GM19238 (cell line): ENCODE data around the gene SORCS3.

ENCODE experiments used
- DNase-seq: peaks from one replicate; pipeline ENCODE4 v3.0.0; 2011; ENCODE audit warnings: low spot score; ENCODE audit not compliant: insufficient read length

The SORCS3 gene

GRCh38 chr10:104834580-104834979, 193.5 kb downstream of the SORCS3 start:
- no peak for DNase-seq

DNA sequence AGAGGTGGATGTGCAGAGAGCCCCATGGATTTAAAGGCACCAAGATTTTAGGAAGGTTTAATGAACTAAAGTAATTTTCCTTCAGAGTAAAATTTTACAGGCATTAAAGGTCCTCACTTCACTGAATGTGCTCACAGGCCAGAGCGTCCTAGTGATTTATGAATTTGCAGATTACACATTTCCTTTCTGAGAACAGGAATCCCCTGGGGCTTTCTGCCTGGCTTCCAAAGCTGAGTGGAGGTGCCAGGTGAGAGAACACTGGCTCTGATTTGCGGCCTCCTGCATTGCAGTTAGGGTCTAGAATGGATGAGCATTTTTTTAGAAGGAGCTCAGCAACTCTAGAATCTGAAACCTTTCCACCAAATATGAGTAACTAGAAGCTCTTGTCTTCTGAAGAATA, 194.3 kb downstream of the SORCS3 start:
- DNase-seq = no peak

GRCh38 chr10:104842704-104843103, 201.6 kb downstream of the SORCS3 start:
- no peak for DNase-seq

DNA sequence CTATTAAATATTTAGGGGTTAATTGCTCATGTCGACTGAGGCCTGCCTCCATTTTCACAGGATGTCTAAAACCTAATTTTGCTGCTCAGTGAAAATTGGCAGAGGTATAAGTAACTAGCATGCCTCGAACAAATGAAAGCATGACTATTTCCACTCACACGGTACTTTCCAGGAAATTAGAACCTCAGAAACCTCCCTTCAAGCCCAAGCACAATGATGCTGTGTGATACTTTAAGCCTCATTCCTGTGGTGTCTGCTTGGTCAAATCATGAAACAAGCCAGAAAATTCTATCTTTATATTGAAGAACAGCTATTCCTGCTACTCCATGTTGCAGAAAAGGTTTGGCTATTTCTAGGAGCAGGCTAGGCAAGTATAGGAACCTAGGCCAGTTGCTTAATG, 203.0 kb downstream of the SORCS3 start:
- DNase-seq = no peak

- DNase-seq = no peak
Observed at GRCh38 chr10:104850023-104850422, 208.9 kb downstream of the SORCS3 start.

DNA sequence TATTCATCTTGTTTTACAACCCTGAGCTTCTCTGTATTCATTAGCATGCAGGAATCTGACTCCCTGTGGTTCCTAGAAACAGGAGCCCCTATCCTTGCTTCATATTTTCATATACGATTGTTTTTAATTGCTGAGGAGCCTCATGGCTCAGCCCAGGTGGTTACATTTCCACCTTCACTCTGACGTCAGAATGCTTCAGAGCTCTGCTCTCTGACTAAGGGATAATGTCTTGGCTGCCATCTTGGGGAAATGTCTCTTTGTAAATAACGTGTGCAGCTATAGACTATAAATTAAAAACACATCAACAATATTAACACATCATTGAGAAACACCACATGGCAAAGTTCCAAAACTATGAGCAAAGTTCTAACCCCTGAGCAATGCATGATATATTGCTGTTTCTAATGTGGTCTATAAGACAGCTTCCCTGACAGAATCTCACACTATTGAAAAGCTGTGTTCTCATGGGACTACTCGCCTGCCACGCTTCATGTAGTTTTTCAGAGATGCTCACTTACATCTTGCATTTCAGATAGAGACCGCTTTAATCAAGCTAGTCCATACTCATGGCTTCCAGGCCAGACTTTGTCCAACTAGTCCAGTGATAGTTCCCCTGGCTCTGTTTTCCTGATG, 227.0 kb downstream of the SORCS3 start:
- no peak for DNase-seq

DNA sequence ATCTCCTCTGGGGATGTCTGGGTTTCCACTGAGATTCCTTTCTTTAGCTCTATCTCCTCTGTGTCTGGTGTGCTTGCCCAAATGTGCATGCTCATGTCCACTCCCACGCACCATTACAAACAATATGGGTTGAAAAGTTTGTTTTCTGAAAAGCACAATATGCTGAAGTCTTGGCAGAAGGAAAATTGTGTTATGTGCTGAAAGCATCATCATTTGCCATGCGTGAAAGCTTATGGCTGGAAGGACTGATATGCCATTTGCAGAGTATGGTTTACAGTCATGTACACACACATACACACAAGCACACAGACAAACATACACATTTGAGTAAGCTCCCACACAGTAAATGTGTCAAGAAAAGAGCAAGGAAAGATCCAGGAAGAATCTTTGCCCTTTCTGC, 231.6 kb downstream of the SORCS3 start:
- DNase-seq = no peak

DNA sequence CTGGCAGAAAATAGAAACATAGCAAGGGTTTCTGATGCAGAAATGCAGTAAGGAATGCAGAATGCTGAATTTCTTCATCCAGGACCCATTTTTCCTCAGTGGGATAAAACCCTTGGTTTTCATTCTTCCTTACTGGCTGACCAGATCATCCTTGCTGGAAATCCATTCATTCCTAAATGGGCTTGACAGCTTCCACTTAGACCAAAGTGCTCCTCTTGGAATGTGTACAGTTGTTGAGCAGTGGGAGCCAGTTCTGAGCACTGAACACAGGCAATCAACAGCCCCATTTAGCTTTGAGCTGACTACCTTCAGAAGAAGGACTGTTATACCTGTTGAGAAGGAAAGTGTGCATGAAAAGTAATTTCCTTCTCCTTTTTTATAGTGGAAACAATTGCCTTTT, 232.1 kb downstream of the SORCS3 start:
- no peak for DNase-seq

DNA sequence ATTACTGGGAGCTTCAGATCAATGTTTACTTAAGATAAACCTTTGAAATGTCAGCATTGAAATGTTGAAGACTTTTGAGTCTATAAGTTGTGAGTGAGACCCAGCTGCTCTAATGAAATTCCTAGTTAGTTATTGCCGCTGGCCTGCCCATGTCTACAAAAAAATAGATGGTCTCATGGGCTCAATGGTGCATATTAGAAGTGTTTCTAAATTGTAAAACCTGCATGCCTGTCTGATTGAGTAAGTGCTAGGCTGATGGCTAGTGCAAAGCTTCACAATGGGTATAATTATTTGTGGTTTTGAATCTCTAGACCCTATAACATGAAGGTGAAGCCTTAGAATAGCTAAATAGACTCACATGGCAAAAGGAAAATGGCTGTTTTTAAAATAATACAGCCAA, 234.5 kb downstream of the SORCS3 start:
- DNase-seq = no peak

DNA sequence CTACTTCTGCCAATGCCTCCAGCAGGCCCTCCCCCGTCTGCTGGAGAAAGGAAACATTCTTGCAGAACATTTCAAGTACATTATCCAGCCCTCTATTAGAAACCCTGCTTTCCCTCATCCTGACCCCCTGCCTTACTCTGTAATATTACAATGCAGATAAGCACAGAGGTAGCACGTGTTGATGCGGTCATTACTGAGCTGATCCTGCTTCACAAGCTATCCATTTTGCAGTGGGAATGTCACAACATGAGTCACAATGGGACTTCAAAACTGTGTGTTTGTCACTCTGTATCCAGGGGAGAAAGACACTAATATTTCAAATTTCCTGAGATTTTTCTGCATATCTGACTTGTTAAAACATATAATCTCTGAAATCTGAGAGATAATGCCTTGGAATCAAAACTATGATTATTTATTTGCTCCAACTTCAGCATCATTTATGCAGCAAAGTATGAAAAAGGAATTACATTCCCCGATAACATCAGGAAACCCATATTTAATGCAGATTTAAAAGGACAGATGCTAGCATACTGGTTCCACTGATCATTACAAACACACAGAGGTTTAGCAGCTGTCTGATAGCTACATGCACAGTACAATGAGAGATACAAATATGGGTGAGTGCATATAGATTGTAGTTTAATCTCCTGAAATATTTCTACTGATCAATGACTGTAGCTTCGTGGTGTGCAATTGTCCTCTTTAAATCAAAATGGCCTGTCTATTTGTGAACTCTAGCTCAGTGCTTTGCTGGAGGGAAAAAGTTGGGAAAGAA, 239.7 kb downstream of the SORCS3 start:
- DNase-seq = no peak

GRCh38 chr10:104881740-104882139, 240.7 kb downstream of the SORCS3 start:
- DNase-seq = no peak

- DNase-seq = no peak
Observed at GRCh38 chr10:104892879-104893617, 252.0 kb downstream of the SORCS3 start.

DNA sequence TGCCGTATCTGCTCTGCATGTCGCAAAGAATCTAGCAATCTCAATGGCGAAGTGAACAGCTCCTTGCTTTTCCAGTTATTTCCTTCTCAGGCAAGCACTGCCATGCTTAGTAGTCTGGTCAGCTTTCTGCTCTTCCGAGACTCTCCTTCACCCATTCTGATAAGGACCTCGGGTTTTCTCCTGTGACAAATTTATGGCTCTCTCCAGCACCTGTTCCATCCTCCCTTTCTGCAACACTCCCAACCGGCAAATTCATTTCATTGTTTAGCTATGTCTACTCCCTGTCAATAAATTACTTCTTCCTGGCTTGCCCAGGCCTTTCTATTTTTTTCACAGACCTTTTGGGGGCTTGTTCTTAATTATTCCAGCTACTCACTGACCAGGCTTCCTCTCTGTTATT, 252.6 kb downstream of the SORCS3 start:
- no peak for DNase-seq

GRCh38 chr10:104894681-104895080, 253.6 kb downstream of the SORCS3 start:
- DNase-seq = no peak

- no peak for DNase-seq
Observed at GRCh38 chr10:104895541-104895940, 254.5 kb downstream of the SORCS3 start.

GRCh38 chr10:104895981-104896380, 254.9 kb downstream of the SORCS3 start:
- no peak for DNase-seq

- no peak for DNase-seq
Observed at GRCh38 chr10:104897696-104898095, 256.6 kb downstream of the SORCS3 start.

DNA sequence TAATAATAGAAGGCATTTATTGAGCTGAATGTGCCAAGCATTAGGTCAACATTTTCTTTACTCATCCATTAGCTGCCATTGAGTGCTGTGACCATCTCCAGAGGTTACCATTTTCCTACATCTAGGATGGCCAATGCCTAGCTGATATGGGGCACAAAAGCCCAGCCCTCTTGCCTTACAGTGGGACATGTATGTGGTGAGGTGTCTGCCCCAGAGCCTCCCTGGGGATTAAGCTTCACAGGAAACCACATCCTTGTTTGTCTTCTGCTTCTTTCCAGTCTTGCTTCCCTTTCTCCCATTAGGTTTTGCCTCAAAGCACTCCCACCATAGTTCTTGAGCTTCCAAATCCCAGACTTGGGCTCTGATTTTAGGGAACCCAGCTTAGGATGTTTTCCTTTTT, 258.7 kb downstream of the SORCS3 start:
- DNase-seq = no peak

DNA sequence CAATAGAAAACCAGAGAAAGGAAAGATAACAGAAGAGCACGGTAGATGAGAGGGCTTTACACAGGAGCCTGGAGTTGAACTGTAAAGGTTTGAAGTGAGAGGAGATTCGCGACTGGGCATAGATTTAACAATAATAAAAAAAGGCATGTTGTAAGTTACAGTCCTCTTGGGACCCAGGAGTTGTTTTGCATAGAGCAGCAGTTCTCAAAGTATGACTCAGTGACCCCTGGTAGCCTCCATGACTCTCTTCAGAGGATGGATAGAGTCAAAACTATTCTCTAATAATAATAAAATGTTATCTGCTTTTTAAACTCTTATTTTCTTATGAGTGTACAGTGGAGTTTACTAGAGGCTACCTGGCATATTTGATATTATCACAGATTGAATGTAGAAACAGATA, 262.3 kb downstream of the SORCS3 start:
- no peak for DNase-seq

DNA sequence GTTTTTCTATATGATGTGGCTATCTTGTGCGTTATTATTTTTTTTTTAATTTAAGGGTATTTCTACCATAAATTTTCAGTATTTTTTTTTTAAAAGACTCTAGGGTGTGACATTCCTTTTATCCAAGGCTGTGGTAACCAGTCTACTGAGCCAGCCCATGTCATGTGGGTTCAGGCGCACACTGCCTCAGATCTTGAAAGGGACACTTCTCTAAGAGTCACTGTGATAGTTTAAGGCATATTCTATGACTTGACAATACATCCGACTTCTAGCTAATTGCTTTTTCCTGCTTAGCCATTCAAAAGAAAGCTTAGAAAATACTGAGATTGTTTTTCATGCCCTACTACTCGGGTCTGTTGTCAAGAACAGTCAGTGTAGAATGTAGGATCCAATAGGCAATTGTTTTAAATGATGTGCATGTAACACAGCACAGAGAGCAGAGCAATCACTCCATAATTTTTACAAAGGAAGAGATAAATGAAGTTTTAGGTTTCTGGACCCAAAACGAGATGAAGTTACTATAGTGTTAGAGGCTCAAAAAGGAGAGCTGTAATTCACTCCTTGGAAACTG, 263.7 kb downstream of the SORCS3 start:
- DNase-seq = no peak

- DNase-seq = no peak
Observed at GRCh38 chr10:104906112-104906511, 265.0 kb downstream of the SORCS3 start.

DNA sequence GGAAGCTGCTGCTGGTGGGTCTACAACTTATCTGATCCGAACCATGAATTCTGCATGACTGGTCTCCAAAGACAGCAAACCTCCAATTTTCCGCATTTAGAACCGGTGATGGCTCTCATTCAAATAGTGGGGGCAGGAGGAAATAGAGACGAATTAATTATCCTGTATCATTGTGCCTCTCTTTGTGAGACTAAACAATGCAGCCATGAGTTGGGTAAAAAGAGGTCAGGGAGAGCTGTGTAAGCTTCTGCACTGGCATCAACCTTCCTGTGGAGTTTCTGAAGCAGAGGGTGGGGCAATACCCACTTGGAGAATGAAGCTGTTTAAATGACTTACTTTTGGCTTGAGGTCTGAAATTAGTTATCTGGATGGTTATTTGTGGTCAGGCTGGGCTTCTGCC, 266.4 kb downstream of the SORCS3 start:
- no peak for DNase-seq
